Astrocyte of the cerebellum (primary cell): ENCODE data around the gene BCAT1.

Experiments used
- DNase-seq: peaks from one replicate; pipeline ENCODE4 v3.0.0-alpha.2; 2011; ENCODE audit warnings: low read depth
- H3K4me3 ChIP-seq: 2 replicates; pipeline ENCODE4 v1.5.1; 2011; ENCODE audit warnings: mild to moderate bottlenecking, low read depth, low read length, moderate library complexity
- in situ Hi-C: cut with HindIII; loops from 2 replicates; pipeline ENCODE4 v1.10.0; 2017; ENCODE audit warnings: low sequenced_read_pairs
- TF ChIP-seq, protein P1 (sequence below): IDR thresholded peaks from 2 replicates; pipeline ENCODE4 v1.5.1; 2012; ENCODE audit warnings: low read length, low read depth, moderate library complexity, mild to moderate bottlenecking; ENCODE audit errors: missing control alignments

Gene BCAT1

DNA sequence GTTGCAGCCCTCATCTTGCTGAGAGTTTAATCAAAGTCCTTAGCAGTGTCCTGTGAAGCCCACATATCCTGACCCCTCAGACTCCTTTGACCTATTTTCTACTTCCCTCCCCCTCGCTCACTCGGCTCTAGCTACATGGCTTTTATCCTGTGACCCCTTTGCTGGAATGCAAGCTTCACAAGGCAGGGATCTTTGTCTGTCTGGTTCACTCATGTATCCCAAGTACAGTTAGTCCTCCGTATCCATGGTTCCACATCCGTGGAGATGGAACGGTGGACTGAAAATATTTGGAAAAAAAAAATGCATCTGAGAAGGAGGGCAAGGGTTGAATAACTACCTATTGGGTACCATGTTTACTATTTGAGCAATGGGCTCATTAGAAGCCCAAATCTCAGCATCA is 173.8 kb downstream of the BCAT1 start:
- TF ChIP-seq, protein P1, sequence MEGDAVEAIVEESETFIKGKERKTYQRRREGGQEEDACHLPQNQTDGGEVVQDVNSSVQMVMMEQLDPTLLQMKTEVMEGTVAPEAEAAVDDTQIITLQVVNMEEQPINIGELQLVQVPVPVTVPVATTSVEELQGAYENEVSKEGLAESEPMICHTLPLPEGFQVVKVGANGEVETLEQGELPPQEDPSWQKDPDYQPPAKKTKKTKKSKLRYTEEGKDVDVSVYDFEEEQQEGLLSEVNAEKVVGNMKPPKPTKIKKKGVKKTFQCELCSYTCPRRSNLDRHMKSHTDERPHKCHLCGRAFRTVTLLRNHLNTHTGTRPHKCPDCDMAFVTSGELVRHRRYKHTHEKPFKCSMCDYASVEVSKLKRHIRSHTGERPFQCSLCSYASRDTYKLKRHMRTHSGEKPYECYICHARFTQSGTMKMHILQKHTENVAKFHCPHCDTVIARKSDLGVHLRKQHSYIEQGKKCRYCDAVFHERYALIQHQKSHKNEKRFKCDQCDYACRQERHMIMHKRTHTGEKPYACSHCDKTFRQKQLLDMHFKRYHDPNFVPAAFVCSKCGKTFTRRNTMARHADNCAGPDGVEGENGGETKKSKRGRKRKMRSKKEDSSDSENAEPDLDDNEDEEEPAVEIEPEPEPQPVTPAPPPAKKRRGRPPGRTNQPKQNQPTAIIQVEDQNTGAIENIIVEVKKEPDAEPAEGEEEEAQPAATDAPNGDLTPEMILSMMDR = no peak
- DNase-seq = no peak
- in situ Hi-C loops = no loop called here
- no peak overlapping the region for H3K4me3 ChIP-seq

DNA sequence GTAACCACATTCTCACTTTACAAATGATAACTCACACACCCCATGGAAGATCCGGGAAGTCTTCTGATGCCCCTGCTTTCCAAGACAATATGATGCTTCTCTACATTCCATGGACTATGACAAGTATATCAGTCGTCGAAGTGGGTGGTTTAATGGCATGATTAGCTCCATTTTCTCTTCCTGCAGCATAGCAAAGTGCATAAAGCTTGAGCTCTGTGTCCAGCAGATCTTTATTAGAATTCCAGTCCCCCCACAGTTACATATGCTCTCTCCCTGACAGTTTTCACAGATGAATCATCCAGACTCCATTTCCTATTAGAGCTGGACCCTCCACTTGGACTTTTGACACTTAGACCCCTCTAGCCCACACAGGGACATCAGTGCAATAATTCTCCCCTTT is 174.9 kb downstream of the BCAT1 start:
- TF ChIP-seq, protein P1 = no peak
- H3K4me3 ChIP-seq = no peak overlapping the region
- DNase-seq = no peak
- in situ Hi-C loops = no loop called here

GRCh38 chr12:24772813-24773212 is 176.1 kb downstream of the BCAT1 start:
- in situ Hi-C loops = no loop called here
- no peak overlapping the region for H3K4me3 ChIP-seq
- no peak for DNase-seq
- TF ChIP-seq, protein P1 = no peak

- DNase-seq = no peak
- TF ChIP-seq, protein P1 = no peak
- in situ Hi-C loops = no loop called here
- no peak overlapping the region for H3K4me3 ChIP-seq
Observed at GRCh38 chr12:24770821-24771220, 178.1 kb downstream of the BCAT1 start.

DNA sequence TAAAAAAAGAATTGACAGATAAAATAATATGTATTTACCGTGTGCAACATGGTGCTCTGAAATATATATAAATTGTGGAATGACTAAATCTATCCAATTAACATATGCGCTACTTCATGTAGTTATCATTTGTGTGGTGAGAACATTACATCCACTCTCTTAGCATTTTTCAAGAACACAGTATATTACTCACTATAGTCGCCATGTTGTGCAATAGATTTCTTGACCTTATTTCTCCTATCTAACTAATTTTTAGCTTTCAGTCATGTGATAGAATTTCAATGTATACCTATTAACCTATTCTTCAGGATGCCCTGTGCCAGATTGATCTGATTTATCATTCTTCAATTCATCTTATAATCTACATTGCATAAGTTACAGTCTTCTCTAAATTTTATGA is 178.6 kb downstream of the BCAT1 start:
- in situ Hi-C loops = no loop called here
- H3K4me3 ChIP-seq = no peak overlapping the region
- TF ChIP-seq, protein P1 = no peak
- no peak for DNase-seq

GRCh38 chr12:24769682-24770081 is 179.2 kb downstream of the BCAT1 start:
- in situ Hi-C loops = no loop called here
- TF ChIP-seq, protein P1 = no peak
- H3K4me3 ChIP-seq = no peak overlapping the region
- no peak for DNase-seq

- H3K4me3 ChIP-seq = no peak overlapping the region
- DNase-seq = no peak
- in situ Hi-C loops = no loop called here
- TF ChIP-seq, protein P1 = no peak
Observed at GRCh38 chr12:24768415-24768814, 180.5 kb downstream of the BCAT1 start.
